ENCODE data around the gene CXCL3.
"Not testable (repeated sequence)": the region's sequence is repeated elsewhere in the genome, so short reads cannot be mapped to it uniquely, and the experiment has no call there.

Gene CXCL3

GRCh38 chr4:74038425-74039314 is at the start of gene CXCL3:
Gene CXCL3 (minus strand): TSS chr4:74038689. CDS start chr4:74038611, 78 bp downstream.
- DNase-seq: no peak

GRCh38 chr4:74087481-74087880 is 49.0 kb upstream of the CXCL3 start:
- DNase-seq: no peak

- no peak for DNase-seq
Measured at GRCh38 chr4:74085669-74086068, 47.2 kb upstream of the CXCL3 start.

GRCh38 chr4:74084984-74085383 is 46.5 kb upstream of the CXCL3 start:
- no peak for DNase-seq

GRCh38 chr4:74083546-74083945 is 45.1 kb upstream of the CXCL3 start:
- DNase-seq: no peak

- DNase-seq: no peak
Measured at GRCh38 chr4:74081035-74081434, 42.5 kb upstream of the CXCL3 start.

- DNase-seq: not testable (repeated sequence)
Measured at GRCh38 chr4:74080351-74080750, 41.9 kb upstream of the CXCL3 start.

GRCh38 chr4:74079024-74079423 is 40.5 kb upstream of the CXCL3 start:
- not testable (repeated sequence) for DNase-seq

- DNase-seq: no peak
Measured at GRCh38 chr4:74073358-74073757, 34.9 kb upstream of the CXCL3 start.

GRCh38 chr4:74072739-74073138 is 34.2 kb upstream of the CXCL3 start:
- DNase-seq: no peak

GRCh38 chr4:74067586-74067985 is 29.1 kb upstream of the CXCL3 start:
- no peak for DNase-seq

GRCh38 chr4:74066232-74066631 is 27.7 kb upstream of the CXCL3 start:
- no peak for DNase-seq

- DNase-seq: no peak
Measured at GRCh38 chr4:74065115-74065642, 26.7 kb upstream of the CXCL3 start.

GRCh38 chr4:74063859-74064258 is 25.4 kb upstream of the CXCL3 start:
- no peak for DNase-seq

GRCh38 chr4:74062953-74063352 is 24.5 kb upstream of the CXCL3 start:
- DNase-seq: no peak

GRCh38 chr4:74061430-74061829 is 22.9 kb upstream of the CXCL3 start:
- no peak for DNase-seq

- no peak for DNase-seq
Measured at GRCh38 chr4:74059161-74059829, 20.8 kb upstream of the CXCL3 start.

- DNase-seq: no peak
Measured at GRCh38 chr4:74058048-74058651, 19.7 kb upstream of the CXCL3 start.

- DNase-seq: no peak
Measured at GRCh38 chr4:74057588-74057987, 19.1 kb upstream of the CXCL3 start.

GRCh38 chr4:74056858-74057562 is 18.5 kb upstream of the CXCL3 start:
- no peak for DNase-seq

GRCh38 chr4:74056114-74056857 is 17.8 kb upstream of the CXCL3 start:
- DNase-seq: no peak

- no peak for DNase-seq
Measured at GRCh38 chr4:74055498-74055897, 17.0 kb upstream of the CXCL3 start.
